T-helper 2 cell treated with Interferon-gamma antibody and Interleukin-4, amounts not matched to agents 5 μg/mL and 100 μg/mL, for 36 hours (primary cell): Measurements from ENCODE around the gene SLC25A22.

Experiments
- DNase-seq: peaks from one replicate; pipeline ENCODE4 v3.0.0; 2021; ENCODE audit warnings: low spot score
- H3K27ac Mint-ChIP-seq: one replicate; pipeline ENCODE4 v1.8.0; 2021; ENCODE audit warnings: mild to moderate bottlenecking, mixed read lengths
- H3K27me3 Mint-ChIP-seq: one replicate; pipeline ENCODE4 v1.8.0; 2021; ENCODE audit warnings: low read depth, mixed read lengths
- H3K36me3 Mint-ChIP-seq: one replicate; pipeline ENCODE4 v1.8.0; 2021; ENCODE audit warnings: low read depth, mixed read lengths
- H3K4me1 Mint-ChIP-seq: one replicate; pipeline ENCODE4 v1.8.0; 2021; ENCODE audit warnings: low read depth, mixed read lengths
- H3K4me3 Mint-ChIP-seq: one replicate; pipeline ENCODE4 v1.8.0; 2022; ENCODE audit warnings: mild to moderate bottlenecking, moderate library complexity, mixed read lengths
- H3K9me3 Mint-ChIP-seq: one replicate; pipeline ENCODE4 v1.8.0; 2021; ENCODE audit warnings: mixed read lengths

The SLC25A22 gene

GRCh38 chr11:742571-743201 is 55.4 kb downstream of the SLC25A22 start:
- DNase-seq = no peak
- Mint-ChIP-seq H3K36me3 (no peaks in the 10 kb centered on the region), H3K4me3 (no peak overlapping the region), H3K27me3 (peaks cover 13% of the 10 kb centered on the region), H3K9me3 (no peaks in the 10 kb centered on the region), H3K27ac (no peak overlapping the region), H3K4me1 (peaks cover 9% of the 10 kb centered on the region)

- DNase-seq = no peak
- no peaks in the 10 kb centered on the region for H3K9me3 Mint-ChIP-seq
- no peaks in the 10 kb centered on the region for H3K36me3 Mint-ChIP-seq
- no peak overlapping the region for H3K27ac Mint-ChIP-seq
- H3K27me3 Mint-ChIP-seq = peaks cover 13% of the 10 kb centered on the region
- peaks cover 14% of the 10 kb centered on the region for H3K4me1 Mint-ChIP-seq
- H3K4me3 Mint-ChIP-seq = no peak overlapping the region
Observed at GRCh38 chr11:742156-742546, 55.9 kb downstream of the SLC25A22 start.
